Sigmoid colon (tissue), 4 donors: ENCODE results near the gene CCDC116.

Source experiments
- CTCF ChIP-seq, 4 experiments: fragments of 450-650 bp in 3 of 4; fragments of 200-600 bp in 1 of 4; IDR thresholded peaks; one replicate each; pipeline ENCODE4 v1.5.1; 2016 to 2019; ENCODE audit warnings: antibody characterized with exemption in 4 of 4, mild to moderate bottlenecking in 3 of 4, moderate library complexity in 2 of 4
- POLR2A ChIP-seq, 2 donors: fragments of 450-650 bp; IDR thresholded peaks; one replicate each; pipeline ENCODE4 v1.6.1; 2016; ENCODE audit warnings: antibody characterized with exemption in 2 of 2, mild to moderate bottlenecking in 2 of 2, moderate library complexity in 2 of 2
- POLR2AphosphoS5 ChIP-seq, 4 donors: sonication (generic); formaldehyde crosslinking; IDR thresholded peaks; one replicate each; pipeline ENCODE4 v1.6.1; 2017; ENCODE audit warnings: antibody characterized with exemption in 4 of 4

GRCh38 chr22:21594865-21595452 lies 37.6 kb upstream of the CCDC116 start:
- TF ChIP-seq POLR2A (IDR thresholded peaks at IDR 0.05) (no peak), CTCF (IDR thresholded peaks at IDR 0.05) (no peak), POLR2AphosphoS5 (IDR thresholded peaks at IDR 0.05) (no peak)
